Activated CD4-positive, alpha-beta T cell treated with anti-CD3 and anti-CD28 coated beads for 1 hour (primary cell): ENCODE measurements around the gene TLE7.
A peak's percentile ranks its signal among the peaks of the same experiment; 100 is the strongest.

ENCODE experiments used
- DNase-seq: peaks from one replicate; pipeline ENCODE4 v3.0.0-alpha.2; 2020

TLE7 gene

GRCh38 chr16:71412270-71413160 lies 29.3 kb downstream of the TLE7 start:
- peak; percentile 37 for DNase-seq

- no peak for DNase-seq
Observed at GRCh38 chr16:71410146-71410545, 31.7 kb downstream of the TLE7 start.

GRCh38 chr16:71409011-71409775 lies 32.7 kb downstream of the TLE7 start:
- DNase-seq: no peak

GRCh38 chr16:71408536-71408935 lies 33.3 kb downstream of the TLE7 start:
- DNase-seq: no peak

GRCh38 chr16:71407731-71408130 lies 34.1 kb downstream of the TLE7 start:
- DNase-seq: no peak

- no peak for DNase-seq
Observed at GRCh38 chr16:71406724-71407123, 35.1 kb downstream of the TLE7 start.

- DNase-seq: no peak
Observed at GRCh38 chr16:71406316-71406715, 35.5 kb downstream of the TLE7 start.

GRCh38 chr16:71404364-71404763 lies 37.5 kb downstream of the TLE7 start:
- no peak for DNase-seq

- no peak for DNase-seq
Observed at GRCh38 chr16:71402674-71403073, 39.2 kb downstream of the TLE7 start.

GRCh38 chr16:71402007-71402406 lies 39.8 kb downstream of the TLE7 start:
- DNase-seq: no peak

- no peak for DNase-seq
Observed at GRCh38 chr16:71399801-71400563, 41.9 kb downstream of the TLE7 start.

GRCh38 chr16:71396594-71396993 lies 45.3 kb downstream of the TLE7 start:
- no peak for DNase-seq

- DNase-seq: no peak
Observed at GRCh38 chr16:71389330-71389729, 52.5 kb downstream of the TLE7 start.

- DNase-seq: no peak
Observed at GRCh38 chr16:71387045-71387871, 54.6 kb downstream of the TLE7 start.

GRCh38 chr16:71384073-71384724 lies 57.7 kb downstream of the TLE7 start:
- no peak for DNase-seq

GRCh38 chr16:71383054-71383773 lies 58.6 kb downstream of the TLE7 start:
- no peak for DNase-seq

GRCh38 chr16:71380831-71381230 lies 61.0 kb downstream of the TLE7 start:
- DNase-seq: no peak
